ENCODE results near the gene DGCR6.
"Not testable (repeated sequence)": the region's sequence is repeated elsewhere in the genome, so short reads cannot be mapped to it uniquely, and the experiment has no call there.

The DGCR6 gene

DNA sequence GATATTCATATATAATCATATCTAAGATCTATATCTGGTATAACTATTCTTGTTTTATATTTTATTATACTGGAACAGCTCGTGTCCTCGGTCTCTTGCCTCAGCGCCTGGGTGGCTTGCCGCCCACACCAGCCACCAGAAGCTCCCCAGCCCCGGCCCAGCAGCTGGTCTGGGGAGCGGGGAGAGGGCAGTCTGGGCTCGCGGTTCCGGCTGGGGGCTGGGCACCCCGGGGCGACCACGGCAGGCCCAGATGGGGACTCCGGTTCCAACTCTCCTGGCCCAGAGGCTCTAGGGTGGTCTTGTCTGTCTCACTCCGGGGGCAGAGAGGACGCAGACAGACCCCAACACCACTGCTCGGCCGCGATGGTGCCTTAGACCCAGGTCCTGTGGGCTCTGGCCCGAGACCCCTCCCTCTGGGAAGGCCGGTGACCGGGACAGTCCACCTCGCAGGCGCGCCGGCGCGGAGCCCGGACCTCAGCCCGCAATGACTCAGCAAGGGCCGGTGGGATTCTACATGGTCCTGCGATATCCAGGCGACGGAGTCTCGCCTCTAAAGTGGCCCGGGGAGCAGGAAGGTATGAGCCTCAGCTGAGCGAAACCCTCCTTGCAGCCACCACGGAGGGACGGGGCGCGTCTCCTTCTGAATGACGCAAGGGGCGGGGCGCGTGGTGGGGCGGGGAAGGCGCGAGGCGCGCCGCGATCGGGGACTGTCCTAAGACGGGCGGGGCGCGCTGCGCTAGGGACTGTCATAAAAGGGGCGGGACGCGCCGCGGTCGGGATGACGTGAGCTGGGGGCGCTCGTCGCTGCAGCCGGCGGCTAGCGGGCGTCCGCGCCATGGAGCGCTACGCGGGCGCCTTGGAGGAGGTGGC, at the start of gene DGCR6:
Gene DGCR6 (plus strand): TSS at position 781 of the 870 bp plus-strand sequence. CDS start 55 bp downstream, at position 836.
- DNase-seq = no peak

- not testable (repeated sequence) for DNase-seq
Measured at GRCh38 chr22:18859314-18859713, 46.8 kb upstream of the DGCR6 start.

DNA sequence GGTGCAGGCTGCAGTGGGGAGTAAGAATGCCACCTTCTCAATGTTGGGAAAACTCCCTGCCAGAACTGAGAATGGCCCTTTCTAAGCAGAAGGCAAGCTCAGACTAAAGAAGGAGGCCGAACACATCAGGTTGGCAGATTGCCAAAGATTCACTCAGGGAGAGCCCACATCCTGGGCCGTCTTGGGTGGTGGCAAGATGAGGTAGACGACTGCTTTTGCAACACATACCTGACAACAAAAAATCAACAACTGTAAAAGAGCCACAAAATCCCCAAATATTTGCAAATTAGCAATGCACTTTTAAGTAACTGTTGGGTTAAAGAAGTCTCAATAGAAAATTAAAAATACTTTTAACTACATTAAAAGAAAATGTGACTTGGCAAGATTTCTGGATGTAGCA, 24.9 kb upstream of the DGCR6 start:
- DNase-seq = peak; percentile 83

GRCh38 chr22:18884465-18884864, 21.7 kb upstream of the DGCR6 start:
- DNase-seq = not testable (repeated sequence)

DNA sequence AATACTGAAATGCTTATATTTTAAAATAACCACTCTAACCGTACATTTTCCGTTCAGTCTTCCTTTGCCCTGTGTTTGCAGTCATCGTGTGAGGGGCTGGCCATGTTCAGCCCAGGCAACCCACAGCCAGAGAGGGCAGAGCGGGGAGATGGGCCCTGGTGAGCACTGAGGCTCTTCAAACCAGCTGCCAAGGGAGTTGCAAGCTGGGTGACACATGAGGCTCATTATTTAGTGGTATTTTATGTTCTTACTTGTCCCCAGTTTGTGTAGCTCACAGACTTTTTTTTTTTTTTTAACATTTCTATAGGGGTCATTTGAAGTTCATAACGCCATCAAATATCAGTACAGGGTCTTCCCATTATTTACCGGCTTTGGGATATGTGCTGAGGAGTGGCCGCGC, 18.0 kb upstream of the DGCR6 start:
- DNase-seq = no peak

GRCh38 chr22:18890510-18891192, 15.5 kb upstream of the DGCR6 start:
- not testable (repeated sequence) for DNase-seq

DNA sequence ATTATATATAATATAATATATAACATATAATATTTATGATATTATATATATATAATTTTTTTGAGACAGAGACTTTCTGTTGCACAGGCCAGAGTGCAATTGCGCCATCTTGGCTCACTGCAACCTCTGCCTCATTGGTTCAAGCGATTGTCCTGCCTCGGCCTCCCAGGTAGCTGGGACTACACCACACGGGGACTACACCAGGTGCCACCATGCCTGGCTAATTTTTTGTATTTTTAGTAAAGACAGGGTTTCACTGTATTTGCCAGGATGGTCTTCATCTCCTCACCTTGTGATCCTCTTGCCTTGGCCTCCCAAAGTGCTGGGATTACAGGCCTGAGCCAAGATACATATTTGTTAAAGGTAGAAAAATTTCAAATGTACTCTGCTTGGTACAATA, 12.3 kb upstream of the DGCR6 start:
- DNase-seq = not testable (repeated sequence)

DNA sequence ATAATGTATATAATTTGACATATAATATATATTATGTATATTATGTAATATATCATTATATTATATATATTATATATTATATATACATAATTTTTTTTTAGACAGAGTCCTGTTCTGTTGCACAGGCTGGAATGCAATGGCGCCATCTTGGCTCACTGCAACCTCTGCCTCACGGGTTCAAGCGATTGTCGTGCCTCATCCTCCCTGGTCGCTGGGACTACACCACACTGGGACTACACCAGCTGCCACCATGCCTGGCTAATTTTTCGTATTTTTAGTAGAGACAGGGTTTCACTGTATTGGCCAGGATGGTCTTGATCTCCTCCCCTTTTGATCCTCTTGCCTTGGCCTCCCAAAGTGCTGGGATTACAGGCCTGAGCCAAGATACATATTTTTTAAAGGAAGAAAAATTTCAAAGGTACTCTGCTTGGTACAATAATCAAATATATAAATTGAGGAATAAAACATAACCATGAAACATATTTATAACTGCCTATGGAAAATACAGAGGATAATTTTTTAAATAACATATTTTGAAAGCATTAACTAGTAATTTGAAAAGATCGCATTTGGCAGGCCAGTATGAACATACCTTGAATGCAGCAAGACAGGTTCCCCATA, 10.0 kb upstream of the DGCR6 start:
- not testable (repeated sequence) for DNase-seq

- not testable (repeated sequence) for DNase-seq
Measured at GRCh38 chr22:18906410-18906745, 258 bp downstream of the DGCR6 start.

DNA sequence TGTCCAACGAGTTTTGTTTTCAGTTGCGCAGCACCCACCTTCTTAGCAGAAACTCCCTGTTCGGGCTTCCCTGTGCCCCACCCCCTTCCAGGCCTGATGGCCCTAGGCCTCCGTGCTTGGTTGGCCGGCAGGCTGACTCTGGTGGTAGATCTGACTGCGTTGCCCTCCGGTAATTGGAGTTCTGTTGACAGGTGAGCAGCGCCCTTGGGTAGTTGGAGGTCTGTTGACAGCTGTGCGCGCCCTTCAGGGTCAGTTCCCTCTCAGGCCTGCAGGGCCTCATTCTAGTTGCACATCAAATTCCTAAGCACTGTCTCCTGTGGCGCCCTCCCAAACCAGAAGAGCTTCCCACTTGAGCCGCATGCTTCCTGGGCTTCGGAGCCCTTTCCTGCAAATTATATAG, 776 bp downstream of the DGCR6 start:
- DNase-seq = no peak

- DNase-seq = no peak
Measured at GRCh38 chr22:18909556-18909955, 3.4 kb downstream of the DGCR6 start.

DNA sequence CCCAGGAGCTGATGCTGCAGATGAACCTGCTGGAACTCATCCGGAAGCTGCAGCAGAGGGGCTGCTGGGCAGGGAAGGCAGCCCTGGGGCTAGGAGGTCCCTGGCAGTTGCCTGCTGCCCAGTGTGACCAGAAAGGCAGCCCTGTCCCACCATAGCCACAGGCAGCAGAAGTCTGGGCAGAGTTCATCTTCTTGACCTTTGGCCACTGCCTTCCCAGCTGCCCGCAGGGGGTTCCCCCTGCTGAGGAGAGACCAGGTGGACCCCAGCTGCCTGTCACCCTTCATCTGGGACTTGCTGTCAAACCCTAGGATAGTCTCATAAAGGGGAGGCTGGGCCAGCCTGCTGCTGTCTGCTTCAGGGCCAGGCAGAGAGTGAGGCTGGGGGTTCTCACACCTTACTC, 5.4 kb downstream of the DGCR6 start:
- DNase-seq = not testable (repeated sequence)

GRCh38 chr22:18912264-18912946, 6.3 kb downstream of the DGCR6 start:
- DNase-seq = not testable (repeated sequence)

DNA sequence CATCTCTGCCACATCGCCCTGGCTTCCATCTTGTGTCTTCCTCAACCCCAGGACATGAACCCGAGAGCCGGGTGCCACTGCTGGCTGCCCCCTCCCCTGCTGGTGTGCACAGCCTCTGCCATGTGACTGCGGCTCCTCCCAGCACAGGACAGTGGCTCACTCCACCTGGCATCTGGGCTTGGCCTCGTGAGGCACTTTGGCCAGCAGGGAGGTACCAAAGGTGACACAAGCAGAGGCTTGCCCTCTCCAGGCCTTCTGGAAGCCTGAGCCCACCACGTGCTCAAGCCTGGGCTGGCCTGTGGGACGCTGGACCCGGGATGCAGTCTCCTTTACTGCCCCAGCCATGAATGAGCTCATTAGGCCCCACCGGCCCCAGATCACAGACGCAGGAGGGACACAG, 8.4 kb downstream of the DGCR6 start:
- not testable (repeated sequence) for DNase-seq

DNA sequence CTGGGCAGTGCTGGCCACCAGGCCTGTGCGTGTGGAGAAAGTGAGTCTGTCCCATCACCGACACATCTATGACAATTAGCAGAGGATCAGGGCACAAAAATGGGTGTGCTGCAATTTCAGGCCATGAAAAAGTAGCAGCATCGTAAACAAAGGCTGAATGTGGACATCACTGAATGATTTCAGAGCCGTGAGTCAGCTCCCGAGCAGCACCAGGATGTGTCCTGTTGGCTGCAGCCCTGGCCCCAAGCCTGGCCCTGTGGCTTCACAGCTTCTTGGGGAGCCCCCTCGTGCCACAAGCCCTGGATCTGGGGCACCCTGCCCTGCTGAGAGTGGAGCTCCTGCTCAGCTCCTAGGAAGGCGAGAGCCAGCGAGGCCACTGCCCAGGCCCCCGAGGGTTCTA, 9.4 kb downstream of the DGCR6 start:
- DNase-seq = not testable (repeated sequence)

DNA sequence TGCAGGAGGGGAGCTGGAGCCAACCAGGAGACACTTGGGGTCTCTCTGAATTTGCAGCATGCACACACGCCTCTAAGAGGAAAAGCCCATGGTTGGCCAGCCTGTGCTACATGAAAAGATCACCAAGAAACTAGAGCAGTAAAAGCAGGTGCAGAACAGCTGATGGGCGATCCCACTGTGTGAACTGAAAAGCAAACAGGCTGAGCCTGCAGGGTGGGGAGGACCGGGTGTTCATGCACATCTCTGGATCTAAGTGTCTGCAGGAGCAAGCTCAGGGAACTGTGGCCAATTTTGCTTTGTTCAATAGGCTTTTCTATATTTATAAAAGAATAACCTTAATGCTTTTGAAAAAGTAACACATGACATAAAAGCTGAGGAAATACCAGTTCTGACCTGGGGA, 11.7 kb downstream of the DGCR6 start:
- DNase-seq = not testable (repeated sequence)

DNA sequence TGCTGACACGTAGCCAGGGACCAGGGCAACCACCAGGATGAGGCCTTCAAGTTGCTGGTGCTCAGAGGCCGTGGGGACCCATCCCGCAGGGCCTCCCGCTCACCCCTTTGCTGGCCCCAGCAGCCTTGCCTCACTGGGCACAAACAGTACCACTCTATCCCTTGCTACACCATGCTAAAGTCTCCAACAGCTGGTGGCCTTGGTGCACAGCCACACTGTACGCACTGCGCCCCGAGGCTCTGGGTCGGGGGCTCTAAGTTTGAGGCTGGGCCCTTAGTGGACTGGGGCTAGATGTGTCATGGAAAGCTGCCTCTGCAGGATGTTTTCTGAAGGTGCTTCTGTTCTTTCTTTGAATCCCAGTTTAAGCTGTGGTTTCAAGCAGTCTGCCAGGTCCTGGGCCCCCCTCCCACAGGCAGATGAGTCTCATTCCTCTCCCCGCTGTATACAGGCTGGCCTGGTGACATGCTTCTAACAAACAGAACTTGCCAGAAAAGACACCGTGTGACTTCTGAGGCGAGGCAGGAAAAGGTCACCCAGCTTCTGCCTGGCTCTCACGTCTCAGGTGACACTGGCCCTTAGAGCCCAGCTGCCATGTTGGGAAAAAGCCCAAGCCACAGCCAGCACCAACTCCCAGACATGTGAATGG, 14.3 kb downstream of the DGCR6 start:
- DNase-seq = not testable (repeated sequence)

- no peak for DNase-seq
Measured at GRCh38 chr22:18925368-18926064, 19.4 kb downstream of the DGCR6 start.

DNA sequence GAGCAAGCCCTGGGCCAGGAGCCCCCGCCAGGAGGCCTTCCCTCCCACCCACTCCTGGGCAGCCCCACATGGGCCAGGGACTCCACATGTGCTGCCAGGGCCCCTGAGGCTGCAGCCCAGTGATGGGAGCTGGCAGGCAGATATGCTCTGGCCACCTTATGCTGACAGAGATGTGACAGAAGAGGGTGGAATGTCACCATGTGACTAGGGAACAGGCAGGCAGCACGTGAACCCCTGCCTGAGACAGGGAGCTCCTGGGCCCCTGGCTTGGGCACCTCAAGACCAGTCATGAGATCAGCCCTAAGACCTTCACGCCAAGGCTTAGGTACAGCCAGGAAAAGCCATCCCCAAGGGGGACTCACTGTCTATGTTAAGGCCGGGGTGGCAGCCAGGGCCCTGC, 20.9 kb downstream of the DGCR6 start:
- no peak for DNase-seq

- no peak for DNase-seq
Measured at GRCh38 chr22:18927573-18927972, 21.5 kb downstream of the DGCR6 start.

DNA sequence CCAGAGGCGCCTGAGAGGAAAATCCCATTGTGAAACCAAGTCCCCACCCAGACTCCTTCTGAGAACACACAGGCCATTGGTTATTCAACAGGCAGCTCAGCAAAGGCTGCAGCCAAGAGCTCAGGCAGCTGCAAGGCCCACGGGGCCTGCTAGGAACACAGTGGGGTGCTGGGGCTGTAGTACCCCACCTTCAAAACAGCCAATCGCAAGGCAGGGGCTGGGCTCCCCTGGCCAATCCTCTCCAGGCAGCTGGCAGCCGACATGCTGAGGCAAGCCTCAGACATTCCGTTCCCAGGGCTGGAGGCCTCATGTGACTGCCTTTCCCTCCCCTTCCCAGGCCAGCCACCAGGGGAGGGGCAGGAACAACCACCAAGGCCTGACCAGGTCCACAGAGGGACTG, 23.3 kb downstream of the DGCR6 start:
- no peak for DNase-seq

Data from CD4-positive, alpha-beta T cell treated with Interleukin-4 for 4 hours (primary cell).